ENCODE measurements around the gene ACTR6.

ACTR6 gene

GRCh38 chr12:100189636-100190394 is 10.8 kb upstream of the ACTR6 start:
- H3K4me3 ChIP-seq (replicated peaks; ENCODE audit: low read depth, low read length) = no peak overlapping the region
- no peak for DNase-seq (ENCODE audit: low read depth)
- TF ChIP-seq CTCF (IDR thresholded peaks at IDR 0.05; ENCODE audit: low read length, missing control alignments) = no peak

GRCh38 chr12:100193085-100193484 is 7.5 kb upstream of the ACTR6 start:
- H3K4me3 ChIP-seq (replicated peaks; ENCODE audit: low read depth, low read length) = no peak overlapping the region
- DNase-seq (ENCODE audit: low read depth) = no peak
- TF ChIP-seq CTCF (IDR thresholded peaks at IDR 0.05; ENCODE audit: low read length, missing control alignments) = no peak

DNA sequence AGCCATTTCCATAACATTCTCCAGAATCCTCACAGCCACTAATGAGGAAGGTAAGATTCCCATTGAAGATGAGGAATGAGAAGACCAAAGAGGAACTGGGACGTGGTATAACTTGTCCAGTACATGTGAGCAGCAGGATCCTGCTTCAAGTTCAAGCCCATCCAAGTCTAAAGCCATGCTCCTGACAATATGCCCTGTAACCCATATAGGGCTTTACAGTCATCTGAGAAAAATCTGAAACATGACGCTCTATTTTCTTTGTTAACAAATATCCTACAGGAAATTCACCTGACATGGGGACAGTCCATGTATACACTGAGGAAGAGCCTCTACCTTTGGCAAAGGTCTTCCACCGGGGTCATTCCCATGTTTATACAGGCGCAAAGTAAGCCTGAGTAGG is 3.1 kb upstream of the ACTR6 start:
- no peak for DNase-seq (ENCODE audit: low read depth)
- TF ChIP-seq CTCF (IDR thresholded peaks at IDR 0.05; ENCODE audit: low read length, missing control alignments) = no peak
- no peak overlapping the region for H3K4me3 ChIP-seq (replicated peaks; ENCODE audit: low read depth, low read length)

DNA sequence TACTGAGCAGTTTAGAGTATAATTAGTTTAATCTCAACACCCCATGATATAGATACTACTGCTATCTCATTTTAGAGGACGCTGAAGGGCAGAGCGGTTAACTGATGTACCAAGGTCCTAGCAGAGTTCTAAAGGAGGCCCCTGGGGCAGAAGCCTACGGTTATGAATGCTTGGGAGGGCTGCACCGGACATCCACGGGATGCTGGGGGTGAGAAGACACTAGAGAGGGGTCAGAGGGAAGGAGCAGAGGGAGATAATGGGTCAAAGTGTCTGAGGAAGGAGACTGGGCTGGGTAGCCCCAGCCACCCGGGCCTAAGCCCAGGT is 1.6 kb upstream of the ACTR6 start:
- TF ChIP-seq CTCF (IDR thresholded peaks at IDR 0.05; ENCODE audit: low read length, missing control alignments) = no peak
- H3K4me3 ChIP-seq (replicated peaks; ENCODE audit: low read depth, low read length) = peak overlapping the region; percentile 95
- no peak for DNase-seq (ENCODE audit: low read depth)

DNA sequence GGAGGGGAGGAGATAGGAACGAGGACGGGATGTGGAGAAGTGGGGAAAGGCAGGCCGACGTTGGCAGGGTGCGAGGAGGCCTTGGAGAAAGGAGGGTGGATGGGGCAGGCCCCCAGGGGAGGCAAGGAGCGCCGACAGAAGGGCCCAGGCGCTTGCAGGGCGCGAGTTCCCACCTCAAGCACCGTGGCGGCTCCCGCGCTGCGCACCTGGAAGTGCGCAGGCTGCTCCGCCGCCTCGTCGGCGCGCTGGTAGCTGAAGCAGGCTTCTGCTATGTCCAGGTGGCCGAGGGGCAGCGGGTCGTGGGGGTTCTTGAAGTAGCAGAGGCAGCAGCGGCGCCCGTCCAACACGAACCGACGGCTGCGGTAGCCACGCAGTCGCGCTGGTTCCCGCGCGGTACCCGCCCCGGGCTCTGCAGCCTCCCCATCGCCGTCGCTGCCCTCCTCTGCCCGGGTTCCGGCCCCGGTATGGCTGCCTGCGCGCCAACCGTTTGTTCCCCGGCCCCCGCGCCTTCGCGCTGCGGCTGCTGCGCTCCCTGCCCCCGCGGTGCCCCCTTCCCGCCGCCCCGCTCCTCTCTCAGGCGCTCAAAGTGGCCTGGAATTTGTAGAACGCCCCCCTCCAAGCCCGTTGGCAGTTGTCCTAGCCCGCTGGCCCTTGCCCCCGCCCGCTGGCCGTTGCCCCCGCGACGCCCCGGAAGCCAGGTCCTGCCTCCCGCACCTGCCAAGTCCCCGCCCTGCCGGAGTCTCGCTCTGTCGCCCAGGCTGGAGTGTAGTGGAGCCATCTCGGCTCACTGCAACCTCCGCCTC is 1.1 kb upstream of the ACTR6 start:
- peak overlapping the region; percentile 95 for H3K4me3 ChIP-seq (replicated peaks; ENCODE audit: low read depth, low read length)
- DNase-seq (ENCODE audit: low read depth) = peak; percentile 7
- no peak for TF ChIP-seq CTCF (IDR thresholded peaks at IDR 0.05; ENCODE audit: low read length, missing control alignments)

DNA sequence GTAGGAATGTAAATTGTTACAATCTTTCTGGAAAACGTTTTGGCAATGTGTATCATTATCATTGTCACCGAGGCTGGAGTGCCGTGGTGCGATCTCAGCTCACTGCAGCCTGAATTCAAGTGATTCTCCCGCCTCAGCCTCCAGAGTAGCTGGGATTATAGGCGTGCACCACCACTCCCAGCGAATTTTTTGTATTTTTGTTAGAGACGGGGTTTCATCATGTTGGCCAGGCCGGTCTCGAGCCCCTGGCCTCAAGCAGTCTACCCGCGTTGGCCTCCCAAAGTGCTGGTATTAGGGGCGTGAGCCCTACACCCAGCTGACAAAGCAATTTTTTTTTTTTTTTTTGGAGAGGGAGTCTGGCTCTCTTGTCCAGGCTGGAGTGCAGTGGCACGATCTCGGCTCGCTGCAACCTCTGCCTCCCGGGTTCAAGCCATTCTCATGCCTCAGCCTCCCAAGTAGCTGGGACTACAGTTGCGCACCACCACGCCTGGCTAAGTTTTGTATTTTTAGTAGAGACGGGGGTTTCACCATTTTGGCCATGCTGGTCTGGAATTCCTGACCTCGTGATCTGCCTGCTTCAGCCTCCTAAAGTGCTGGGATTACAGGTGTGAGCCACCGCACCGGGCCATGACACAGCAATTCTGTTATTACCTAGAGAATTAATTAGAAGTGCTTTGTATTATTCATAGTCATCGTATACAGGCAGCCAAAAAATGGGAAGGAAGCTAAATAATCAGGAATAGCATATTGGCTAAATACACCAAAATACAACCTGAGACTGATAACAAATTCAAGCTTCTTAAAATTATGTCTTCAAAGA is 1.2 kb downstream of the ACTR6 start:
- TF ChIP-seq CTCF (IDR thresholded peaks at IDR 0.05; ENCODE audit: low read length, missing control alignments) = no peak
- peak overlapping the region; percentile 95 for H3K4me3 ChIP-seq (replicated peaks; ENCODE audit: low read depth, low read length)
- no peak for DNase-seq (ENCODE audit: low read depth)

Measured in fibroblast of pulmonary artery (primary cell).